BE2C (cell line): ENCODE measurements around the gene NPIPB6. TPM values are rescaled to one million over a fixed set of nuclear protein-coding genes. Genes with fewer than 3 reads are reported as not detected.
A peak's percentile ranks its signal among the peaks of the same experiment; 100 is the strongest.
"Not testable (repeated sequence)": the region's sequence is repeated elsewhere in the genome, so short reads cannot be mapped to it uniquely, and the experiment has no call there.

Source experiments
- DNase-seq: peaks from one replicate; pipeline ENCODE4 v3.0.0-alpha.2; 2020
- H3K27me3 ChIP-seq: fragments of 250-450 bp; sonication (Bioruptor Pico); 2 replicates; pipeline ENCODE4 v1.5.1; 2020; ENCODE audit warnings: mild to moderate bottlenecking
- H3K36me3 ChIP-seq: fragments of 250-450 bp; sonication (Bioruptor Pico); 2 replicates; pipeline ENCODE4 v1.5.1; 2020; ENCODE audit warnings: mild to moderate bottlenecking
- H3K4me1 ChIP-seq: fragments of 250-450 bp; sonication (Bioruptor Pico); 2 replicates; pipeline ENCODE4 v1.5.1; 2020
- H3K4me3 ChIP-seq: 2 replicates; pipeline ENCODE4 v1.5.1; 2011; ENCODE audit warnings: low read depth, low read length
- H3K9me3 ChIP-seq: fragments of 250-450 bp; sonication (Bioruptor Pico); 2 replicates; pipeline ENCODE4 v1.5.1; 2020
- polyA plus RNA-seq: library from polyadenylated mRNA; unstranded; fragments of >200 nt; gene quantifications from one replicate; pipeline ENCODE4 v1.2.1, GENCODE V29; 2012; ENCODE audit warnings: low read depth, missing spikeins; ENCODE audit not compliant: insufficient read length, insufficient read depth

NPIPB6 gene
- 0.23 TPM for polyA plus RNA-seq

- H3K36me3 ChIP-seq, H3K4me3 ChIP-seq, H3K27me3 ChIP-seq, H3K9me3 ChIP-seq, H3K4me1 ChIP-seq, DNase-seq: not testable (repeated sequence)
Measured at GRCh38 chr16:28363408-28363807, at the start of gene NPIPB6. NPIPB6 (minus strand) TSS chr16:28363508; CDS start chr16:28362822, 686 bp downstream.

- peak within 1 kb of the TSS; percentile 47 for H3K4me3 ChIP-seq
- DNase-seq, H3K9me3 ChIP-seq, H3K36me3 ChIP-seq, H3K4me1 ChIP-seq, H3K27me3 ChIP-seq: not testable (repeated sequence)
Measured at GRCh38 chr16:28403220-28404072, 40.1 kb upstream of the NPIPB6 start, which contains the start of gene EIF3CL. EIF3CL (minus strand) TSS chr16:28403841; CDS start chr16:28403618, 223 bp downstream.

- H3K4me1 ChIP-seq, H3K27me3 ChIP-seq, H3K36me3 ChIP-seq, H3K9me3 ChIP-seq, DNase-seq, H3K4me3 ChIP-seq: not testable (repeated sequence)
Measured at GRCh38 chr16:28392054-28392453, 28.7 kb upstream of the NPIPB6 start.

- not testable (repeated sequence) for H3K36me3 ChIP-seq, H3K27me3 ChIP-seq, H3K4me1 ChIP-seq, H3K9me3 ChIP-seq, DNase-seq, H3K4me3 ChIP-seq
Measured at GRCh38 chr16:28382177-28382867, 19.0 kb upstream of the NPIPB6 start.

- H3K4me3 ChIP-seq, H3K9me3 ChIP-seq, H3K36me3 ChIP-seq, DNase-seq, H3K27me3 ChIP-seq, H3K4me1 ChIP-seq: not testable (repeated sequence)
Measured at GRCh38 chr16:28377822-28378221, 14.5 kb upstream of the NPIPB6 start.

- not testable (repeated sequence) for H3K36me3 ChIP-seq, H3K9me3 ChIP-seq, DNase-seq, H3K4me3 ChIP-seq, H3K4me1 ChIP-seq, H3K27me3 ChIP-seq
Measured at GRCh38 chr16:28377108-28377625, 13.9 kb upstream of the NPIPB6 start.

GRCh38 chr16:28375115-28375514, 11.8 kb upstream of the NPIPB6 start:
- not testable (repeated sequence) for H3K27me3 ChIP-seq, DNase-seq, H3K36me3 ChIP-seq, H3K4me1 ChIP-seq, H3K9me3 ChIP-seq, H3K4me3 ChIP-seq

- not testable (repeated sequence) for H3K4me3 ChIP-seq, H3K27me3 ChIP-seq, H3K9me3 ChIP-seq, H3K36me3 ChIP-seq, DNase-seq, H3K4me1 ChIP-seq
Measured at GRCh38 chr16:28374281-28374680, 11.0 kb upstream of the NPIPB6 start.

- not testable (repeated sequence) for H3K36me3 ChIP-seq, H3K4me3 ChIP-seq, H3K27me3 ChIP-seq, DNase-seq, H3K9me3 ChIP-seq, H3K4me1 ChIP-seq
Measured at GRCh38 chr16:28367926-28368325, 4.6 kb upstream of the NPIPB6 start.

- not testable (repeated sequence) for H3K4me3 ChIP-seq
Measured at GRCh38 chr16:28364268-28365173, 1.2 kb upstream of the NPIPB6 start.

GRCh38 chr16:28362600-28362999, 708 bp downstream of the NPIPB6 start:
- not testable (repeated sequence) for DNase-seq, H3K27me3 ChIP-seq, H3K4me3 ChIP-seq, H3K9me3 ChIP-seq, H3K36me3 ChIP-seq, H3K4me1 ChIP-seq

More at GRCh38 chr16:28364268-28365173, 1.2 kb upstream of the NPIPB6 start:
- H3K27me3 ChIP-seq, H3K9me3 ChIP-seq, H3K36me3 ChIP-seq, H3K4me1 ChIP-seq: not testable (repeated sequence)
- peak; percentile 27 for DNase-seq

- not testable (repeated sequence) for DNase-seq, H3K4me3 ChIP-seq, H3K36me3 ChIP-seq, H3K27me3 ChIP-seq, H3K4me1 ChIP-seq, H3K9me3 ChIP-seq
Measured at GRCh38 chr16:28338230-28338629, 25.1 kb downstream of the NPIPB6 start.

- not testable (repeated sequence) for H3K4me3 ChIP-seq, H3K9me3 ChIP-seq, H3K4me1 ChIP-seq, DNase-seq, H3K27me3 ChIP-seq, H3K36me3 ChIP-seq
Measured at GRCh38 chr16:28336940-28337710, 26.2 kb downstream of the NPIPB6 start.

- not testable (repeated sequence) for DNase-seq, H3K9me3 ChIP-seq, H3K4me3 ChIP-seq, H3K36me3 ChIP-seq, H3K27me3 ChIP-seq, H3K4me1 ChIP-seq
Measured at GRCh38 chr16:28335678-28336077, 27.6 kb downstream of the NPIPB6 start.
